GM19043 (cell line): ENCODE data around the gene POP4.
A peak's percentile ranks its signal among the peaks of the same experiment; 100 is the strongest.
"Not testable (repeated sequence)": the region's sequence is repeated elsewhere in the genome, so short reads cannot be mapped to it uniquely, and the experiment has no call there.

Experiments
- ATAC-seq: cut with Tn5 transposase; IDR thresholded peaks from one replicate; pipeline ENCODE4 v1.9.1; 2021; ENCODE audit warnings: low read depth; ENCODE audit not compliant: unreplicated experiment

The POP4 gene

GRCh38 chr19:29605653-29606419, at the start of gene POP4:
Gene POP4 (plus strand): TSS chr19:29606283. CDS start chr19:29606319, 36 bp downstream.
- peak; percentile 59 for ATAC-seq

DNA sequence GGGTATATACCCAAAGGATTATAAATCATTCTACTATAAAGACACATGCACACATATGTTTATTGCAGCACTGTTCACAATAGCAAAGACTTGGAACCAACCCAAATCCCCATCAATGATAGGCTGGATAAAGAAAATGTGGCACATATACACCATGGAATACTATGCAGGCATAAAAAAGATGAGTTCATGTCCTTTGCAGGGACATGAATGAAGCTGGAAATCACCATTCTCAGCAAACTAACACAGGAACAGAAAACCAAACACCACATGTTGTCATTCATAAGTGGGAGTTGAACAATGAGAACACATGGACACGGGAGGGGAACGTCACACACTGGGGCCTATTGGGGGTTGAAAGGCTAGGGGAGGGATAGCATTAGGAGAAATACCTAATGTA, 47.0 kb upstream of the POP4 start:
- ATAC-seq = not testable (repeated sequence)

GRCh38 chr19:29559743-29560142, 46.3 kb upstream of the POP4 start:
- no peak for ATAC-seq

GRCh38 chr19:29560313-29561075, 45.6 kb upstream of the POP4 start:
- no peak for ATAC-seq

GRCh38 chr19:29561601-29562000, 44.5 kb upstream of the POP4 start:
- ATAC-seq = no peak

- no peak for ATAC-seq
These were observed 43.5 kb upstream of the POP4 start for GRCh38 chr19:29562299-29563297.

DNA sequence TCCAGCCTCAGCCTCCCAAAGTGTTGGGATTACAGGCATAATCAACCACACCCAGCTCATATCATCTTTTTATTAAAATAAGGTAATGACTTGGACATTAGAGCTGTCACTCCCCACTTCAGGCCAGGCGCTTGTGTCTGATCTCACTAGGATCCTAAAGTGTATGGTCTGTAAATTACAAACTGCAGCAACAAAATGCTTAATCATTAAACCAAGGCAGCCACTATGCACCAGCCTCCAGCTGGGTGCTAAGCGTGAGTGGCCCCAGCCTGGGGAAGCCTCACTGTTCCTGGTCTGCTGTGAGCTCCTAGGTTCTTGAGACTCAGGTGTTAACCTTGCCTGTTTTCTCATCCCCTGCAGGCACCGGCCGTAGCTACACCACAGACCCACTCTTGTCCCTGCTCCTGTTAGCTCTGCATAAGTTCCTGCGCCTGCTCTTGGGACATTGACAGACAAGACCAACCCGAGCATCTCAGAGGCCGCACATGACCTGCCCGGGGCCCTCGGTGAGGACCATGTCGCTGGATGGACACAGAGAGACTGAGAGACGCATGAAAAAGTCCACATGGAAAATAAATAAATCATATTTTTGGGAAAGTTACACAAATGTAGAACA, 42.5 kb upstream of the POP4 start:
- ATAC-seq = no peak

DNA sequence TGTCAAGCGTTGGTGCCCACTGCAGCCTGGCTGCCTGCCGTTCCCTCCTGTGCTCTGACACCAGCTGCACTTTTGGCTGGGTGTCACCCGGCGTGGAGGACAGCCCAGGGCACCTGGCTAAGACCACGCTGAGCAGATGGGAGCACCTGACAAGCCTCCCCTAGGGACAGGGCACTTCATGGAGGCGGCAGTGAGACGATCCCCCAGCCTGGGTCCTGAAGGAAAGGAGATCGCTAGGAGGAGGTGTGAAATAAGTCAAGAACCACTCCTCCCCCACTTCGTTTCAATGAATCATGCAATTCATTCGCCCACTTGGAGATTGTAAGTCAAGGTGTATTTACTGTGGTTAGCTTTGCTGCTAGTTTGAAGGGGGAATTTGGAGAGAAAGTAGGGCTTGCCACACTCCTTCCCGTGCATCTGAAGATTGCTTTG, 41.5 kb upstream of the POP4 start:
- ATAC-seq = no peak

- no peak for ATAC-seq
These were observed 40.9 kb upstream of the POP4 start for GRCh38 chr19:29565171-29565570.

DNA sequence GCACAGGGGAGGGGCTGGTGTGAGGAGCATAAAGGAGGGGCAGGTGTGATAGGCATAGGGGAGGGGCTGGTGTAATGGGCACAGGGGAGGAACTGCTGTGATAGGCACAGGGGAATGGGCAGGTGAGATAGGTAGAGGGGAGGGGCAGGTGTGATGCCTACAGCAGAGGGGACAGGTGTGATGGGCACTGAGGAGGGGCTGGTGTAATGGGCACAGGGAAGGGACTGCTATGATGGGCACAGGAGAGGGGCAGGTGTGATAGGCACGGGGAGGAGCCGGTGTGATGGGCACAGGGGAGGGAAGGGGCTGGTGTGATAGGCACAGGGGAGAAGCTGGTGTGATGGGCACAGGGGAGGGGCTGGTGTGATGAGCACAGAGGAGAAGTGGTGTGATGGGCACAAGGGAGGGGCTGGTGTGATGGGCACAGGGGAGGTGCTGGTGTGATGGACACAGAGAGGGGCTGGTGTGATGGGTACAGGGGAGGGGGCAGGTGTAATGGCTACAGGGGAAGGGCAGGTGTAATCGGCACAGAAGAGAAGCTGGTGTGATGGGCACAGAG, 39.5 kb upstream of the POP4 start:
- ATAC-seq = no peak

DNA sequence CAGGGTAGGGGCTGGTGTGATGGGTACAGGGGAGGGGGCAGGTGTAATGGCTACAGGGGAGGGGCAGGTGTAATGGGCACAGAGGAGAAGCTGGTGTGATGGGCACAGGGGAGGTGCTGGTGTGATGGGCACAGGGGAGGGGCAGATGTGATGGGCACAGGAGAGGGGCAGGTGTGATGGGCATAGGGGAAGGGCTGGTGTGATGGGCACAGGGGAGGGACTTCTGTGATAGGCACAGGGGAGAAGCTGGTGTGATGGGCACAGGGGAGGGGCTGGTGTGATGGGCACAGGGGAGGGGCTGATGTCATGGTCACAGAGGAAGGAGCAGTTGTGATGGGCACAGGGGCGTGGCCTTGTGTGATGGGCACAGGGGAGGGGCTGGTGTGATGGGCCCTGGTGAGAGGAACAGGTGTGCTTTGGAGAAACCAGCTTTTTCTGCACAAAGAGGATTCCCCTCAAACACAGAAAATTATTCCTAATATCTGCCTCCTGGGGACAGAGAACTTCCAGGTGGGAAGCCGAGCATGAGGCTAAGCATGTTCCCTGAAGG, 38.6 kb upstream of the POP4 start:
- no peak for ATAC-seq

DNA sequence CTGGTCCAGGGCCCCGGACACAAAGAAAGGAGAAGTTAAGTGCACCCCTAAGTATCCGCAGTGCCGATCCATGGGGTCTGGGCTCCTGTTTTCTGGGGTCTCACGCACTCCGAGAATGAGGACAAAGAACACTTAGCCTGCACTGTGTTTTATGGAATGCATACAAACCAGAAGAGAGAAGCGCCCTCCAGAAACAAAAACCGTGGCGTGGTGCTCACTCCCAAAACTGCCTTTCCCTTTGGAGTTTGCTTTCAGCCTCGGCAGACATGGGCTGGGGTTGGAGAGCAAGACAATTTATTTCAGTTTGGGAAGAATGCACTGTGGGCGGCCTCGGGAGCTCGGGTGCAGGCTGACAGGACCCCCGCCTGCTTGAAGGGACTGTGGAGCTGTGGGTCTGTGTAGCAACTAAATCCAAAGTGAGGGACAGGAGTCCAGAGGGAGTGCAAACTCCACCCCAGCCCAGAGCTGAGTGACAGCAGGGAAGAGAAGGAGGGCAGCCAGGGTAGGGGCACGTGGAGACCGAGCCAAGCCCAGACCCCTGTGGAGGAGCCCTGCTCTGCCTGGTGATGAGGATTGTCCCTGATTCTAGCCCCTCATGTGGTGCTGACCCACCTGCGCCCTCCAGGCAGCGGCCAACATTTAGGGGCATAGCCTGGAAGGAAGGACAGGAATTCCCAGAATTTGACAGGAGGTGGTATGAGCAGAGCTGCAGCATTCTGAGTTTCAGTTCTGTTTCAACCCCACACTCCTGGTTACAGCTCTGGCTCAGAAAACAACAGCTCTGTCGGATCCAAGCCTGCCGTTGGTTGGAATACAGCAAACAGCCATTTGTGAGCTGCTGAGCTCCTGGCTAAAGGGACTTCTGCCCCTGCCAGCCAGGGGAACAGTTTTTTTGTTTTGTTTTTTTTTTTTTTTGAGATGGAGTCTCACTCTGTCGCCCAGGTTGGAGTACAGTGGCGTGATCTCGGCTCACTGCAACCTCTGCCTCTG, 37.8 kb upstream of the POP4 start:
- no peak for ATAC-seq

DNA sequence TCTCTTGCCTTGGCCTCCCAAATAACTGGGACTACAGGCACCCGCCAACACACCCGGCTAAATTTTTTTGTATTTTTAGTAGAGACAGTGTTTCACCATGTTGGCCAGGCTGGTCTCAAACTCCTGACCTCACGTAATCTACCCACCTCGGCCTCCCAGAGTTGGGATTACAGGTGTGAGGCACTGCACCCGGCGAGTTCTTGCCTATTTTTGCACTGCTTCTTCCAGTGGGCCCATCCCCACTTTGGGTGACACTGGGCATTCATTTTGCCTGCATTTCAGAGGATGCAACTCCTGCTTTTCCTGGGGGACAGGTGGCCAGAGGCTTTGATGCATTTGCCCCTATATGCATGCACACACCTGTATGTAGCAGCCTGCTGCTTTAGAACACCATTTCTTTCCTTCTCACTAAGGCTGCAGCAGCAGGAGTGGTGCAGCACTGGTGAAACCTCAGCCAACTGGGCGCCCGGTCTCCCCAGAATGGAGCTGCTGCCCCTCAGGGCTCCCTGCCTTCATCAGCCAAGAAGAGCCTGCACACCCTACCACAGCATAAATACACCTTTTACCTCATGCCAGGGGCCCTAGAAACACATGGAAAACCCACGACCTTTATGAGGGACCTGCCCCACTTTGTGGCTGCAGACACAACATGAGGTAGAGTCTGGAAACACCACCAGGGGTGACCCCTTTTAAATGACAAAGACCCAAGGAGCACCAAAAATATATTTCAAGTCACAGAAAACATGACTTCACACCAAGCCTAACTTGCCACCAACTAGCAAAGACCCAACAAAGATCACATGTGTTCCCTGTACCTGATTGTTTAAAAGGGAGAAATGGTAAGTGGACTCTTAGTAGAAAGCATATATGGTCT, 36.8 kb upstream of the POP4 start:
- ATAC-seq = no peak

DNA sequence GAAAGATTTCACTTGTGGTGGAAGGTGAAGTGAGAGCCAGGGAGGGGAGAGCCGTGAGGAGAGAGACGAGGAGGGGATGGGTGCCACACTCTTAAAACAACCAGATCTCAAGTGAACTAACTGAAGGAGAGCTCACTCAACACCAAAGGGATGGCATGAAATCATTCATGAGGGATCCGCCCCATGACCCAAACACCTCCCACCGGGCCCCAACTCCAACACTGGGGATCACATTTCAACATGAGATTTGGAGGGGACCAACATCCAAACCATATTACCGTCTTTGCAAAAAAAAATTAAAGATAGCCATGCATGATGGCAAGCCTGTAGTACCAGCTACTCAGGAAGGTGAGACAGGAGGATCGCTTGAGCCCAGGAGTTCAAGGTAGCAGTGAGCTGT, 34.9 kb upstream of the POP4 start:
- no peak for ATAC-seq

GRCh38 chr19:29573486-29573885, 32.6 kb upstream of the POP4 start:
- no peak for ATAC-seq

DNA sequence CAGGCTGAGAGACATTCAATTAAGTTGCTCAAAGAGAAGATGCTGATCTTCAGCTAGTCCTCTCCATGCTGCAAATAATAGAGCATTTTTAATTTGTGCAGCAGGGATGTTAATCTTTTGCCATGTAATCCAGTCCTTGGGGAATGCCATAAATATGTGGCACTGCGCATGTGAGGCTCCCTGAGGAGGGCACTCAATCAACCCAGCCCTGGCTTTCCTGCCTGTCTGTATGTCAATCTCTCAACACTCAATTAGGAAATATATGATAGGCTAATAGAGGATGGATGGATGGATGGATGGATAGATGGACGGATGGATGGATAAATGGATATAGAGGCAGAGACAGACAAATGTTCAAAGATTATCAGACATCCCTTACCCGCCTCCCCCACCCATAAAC, 31.6 kb upstream of the POP4 start:
- no peak for ATAC-seq

DNA sequence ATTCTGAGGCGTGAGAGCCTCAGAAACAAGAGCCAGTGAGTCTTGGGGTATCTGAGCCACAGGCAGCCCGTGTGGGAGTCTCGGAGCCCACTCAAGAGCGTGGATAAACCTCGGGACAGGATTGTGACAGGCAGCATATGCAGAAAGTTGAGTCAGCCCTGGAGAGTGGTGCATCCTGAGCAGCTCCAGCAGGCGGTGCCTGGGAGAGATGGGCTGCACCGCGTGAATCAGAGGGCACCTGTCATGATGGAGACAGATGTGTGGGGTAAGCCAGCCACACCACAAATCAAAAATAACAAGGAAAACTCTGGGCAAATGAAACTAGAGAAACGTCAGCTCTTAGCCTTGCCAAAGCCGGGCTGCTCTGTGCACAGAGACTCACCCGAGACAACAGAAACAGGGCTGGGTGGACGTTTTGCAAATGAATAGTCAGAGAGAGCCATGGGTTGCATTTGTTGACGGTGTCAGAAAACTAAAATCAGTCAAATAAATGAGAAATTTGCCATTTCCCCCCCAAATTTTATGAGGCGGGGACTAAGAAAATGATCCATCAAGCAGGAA, 30.0 kb upstream of the POP4 start:
- ATAC-seq = no peak
